CD8-positive, alpha-beta memory T cell (primary cell): ENCODE results near the gene CUX1. TPM values are rescaled to one million over a fixed set of nuclear protein-coding genes. Genes with fewer than 3 reads are reported as not detected.
A peak's percentile ranks its signal among the peaks of the same experiment; 100 is the strongest.
"Not testable (repeated sequence)": the region's sequence is repeated elsewhere in the genome, so short reads cannot be mapped to it uniquely, and the experiment has no call there.

Experiments used
- CTCF ChIA-PET: fragments of 350-600 bp; sonication (Branson Sonifier 250); formaldehyde crosslinking; loops from one replicate; lab custom pipeline; 2021; ENCODE audit warnings: antibody characterized with exemption; lab: Charles Lee
- POLR2A ChIA-PET: fragments of 350-600 bp; sonication (Branson Sonifier 250); formaldehyde crosslinking; loops from one replicate; lab custom pipeline; 2021; ENCODE audit warnings: antibody characterized with exemption; lab: Charles Lee
- DNase-seq, 5 donors: peaks; one replicate each; pipeline versions ENCODE4 v3.0.0 to v3.0.0-alpha.2; 2020 to 2022; ENCODE audit warnings: mixed read lengths in 1 of 5
- H3K27ac ChIP-seq: one replicate; pipeline ENCODE4 v1.7.0; 2013; ENCODE audit warnings: low read depth, mild to moderate bottlenecking, low read length, moderate library complexity
- H3K27me3 ChIP-seq: 2 replicates; pipeline ENCODE4 v1.7.0; 2013; ENCODE audit warnings: low read length, mild to moderate bottlenecking; ENCODE audit not compliant: insufficient read depth, poor library complexity, severe bottlenecking
- H3K36me3 ChIP-seq: 2 replicates; pipeline ENCODE4 v1.7.0; 2013; ENCODE audit warnings: mild to moderate bottlenecking, low read length, moderate library complexity; ENCODE audit not compliant: insufficient read depth
- H3K4me1 ChIP-seq: 2 replicates; pipeline ENCODE4 v1.7.0; 2013; ENCODE audit warnings: mild to moderate bottlenecking, low read length, moderate library complexity; ENCODE audit not compliant: insufficient read depth
- H3K4me3 ChIP-seq: 2 replicates; pipeline ENCODE4 v1.7.0; 2013; ENCODE audit warnings: mild to moderate bottlenecking, low read length
- H3K9me3 ChIP-seq: 2 replicates; pipeline ENCODE4 v1.7.0; 2013; ENCODE audit warnings: mild to moderate bottlenecking, low read length
- H3K27ac Mint-ChIP-seq, 8 donors: one replicate each; pipeline ENCODE4 v1.8.0; 2020 to 2021; ENCODE audit warnings: mixed read lengths in 8 of 8, mild to moderate bottlenecking in 6 of 8, inconsistent platforms in 3 of 8, moderate library complexity in 3 of 8
- H3K27me3 Mint-ChIP-seq, 2 donors: one replicate each; pipeline ENCODE4 v1.8.0; 2020 to 2021; ENCODE audit warnings: mixed read lengths in 2 of 2, mild to moderate bottlenecking in 1 of 2, moderate library complexity in 1 of 2
- H3K36me3 Mint-ChIP-seq, 3 donors: one replicate each; pipeline ENCODE4 v1.8.0; 2020 to 2021; ENCODE audit warnings: mixed read lengths in 3 of 3, inconsistent platforms in 1 of 3, mild to moderate bottlenecking in 1 of 3
- H3K4me1 Mint-ChIP-seq, 3 donors: one replicate each; pipeline ENCODE4 v1.8.0; 2020 to 2021; ENCODE audit warnings: mixed read lengths in 3 of 3, inconsistent platforms in 1 of 3, mild to moderate bottlenecking in 1 of 3
- H3K4me3 Mint-ChIP-seq, 7 donors: one replicate each; pipeline ENCODE4 v1.8.0; 2020 to 2021; ENCODE audit warnings: mixed read lengths in 7 of 7, mild to moderate bottlenecking in 6 of 7, moderate library complexity in 4 of 7, inconsistent platforms in 2 of 7
- H3K9me3 Mint-ChIP-seq, 5 donors: one replicate each; pipeline ENCODE4 v1.8.0; 2020 to 2022; ENCODE audit warnings: mixed read lengths in 5 of 5, mild to moderate bottlenecking in 3 of 5, moderate library complexity in 2 of 5, inconsistent platforms in 1 of 5
- polyA plus RNA-seq: library from polyadenylated mRNA; unstranded; fragments of 300-500 nt; fragmentation: Illumina TruSeq; gene quantifications from one replicate; pipeline ENCODE4 v1.2.3, GENCODE V29; 2021
- total RNA-seq, 2 experiments: library from RNA; stranded (reverse); gene quantifications; one replicate each; pipeline ENCODE4 v1.2.3, GENCODE V29; 2021

Gene CUX1
- total and polyA plus RNA-seq, 3 experiments from 2014 or later: 23.2 to 26.4 (median 23.6) TPM

DNA sequence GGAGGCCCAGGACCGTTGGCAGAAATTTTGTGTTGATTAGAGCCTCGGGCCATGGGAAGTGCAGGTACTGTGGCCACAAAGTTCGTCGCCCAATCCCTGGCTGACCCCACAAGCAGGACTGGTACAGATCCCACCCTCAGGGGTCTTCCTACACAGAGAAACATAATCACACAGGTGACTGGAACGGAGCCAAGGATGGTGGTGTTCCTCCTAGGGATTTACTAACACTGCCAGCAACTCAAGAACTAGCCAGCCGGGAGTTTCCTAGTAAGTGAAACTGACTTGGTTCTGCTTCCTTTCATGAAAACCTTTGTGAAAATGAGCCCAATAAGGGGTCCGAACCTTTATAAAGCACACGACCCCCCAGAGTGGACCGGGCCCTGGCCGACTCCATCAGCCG, 5.7 kb downstream of the CUX1 start:
- POLR2A ChIA-PET: no interaction called here
- Mint-ChIP-seq H3K36me3 (peaks cover 0 to 2% (median 1%) of the 10 kb centered on the region in 3 donors), H3K27ac (no peak overlapping the region), H3K4me1 (peaks cover 21 to 48% (median 38%) of the 10 kb centered on the region in 3 donors), H3K9me3 (no peaks in the 10 kb centered on the region), H3K27me3 (no peaks in the 10 kb centered on the region), H3K4me3 (no peak overlapping the region)
- Histone ChIP-seq H3K4me3 (no peak overlapping the region), H3K4me1 (peaks cover 6% of the 10 kb centered on the region), H3K27me3 (no peaks in the 10 kb centered on the region), H3K27ac (no peak overlapping the region), H3K36me3 (no peaks in the 10 kb centered on the region), H3K9me3 (no peaks in the 10 kb centered on the region)
- DNase-seq: no peak
- CTCF ChIA-PET: interaction anchor here (0.7 kb wide), 1 partner anchor 134 kb away, joined by 3 read pairs; no protein-coding TSS in a partner anchor

- Histone ChIP-seq H3K36me3 (no peaks in the 10 kb centered on the region), H3K4me3 (no peak overlapping the region), H3K27ac (no peak overlapping the region), H3K27me3 (no peaks in the 10 kb centered on the region), H3K4me1 (peaks cover 5% of the 10 kb centered on the region), H3K9me3 (no peaks in the 10 kb centered on the region)
- ChIA-PET CTCF (no interaction called here), POLR2A (no interaction called here)
- H3K4me3 Mint-ChIP-seq: no peak overlapping the region
- no peaks in the 10 kb centered on the region for H3K9me3 Mint-ChIP-seq
- no peak for DNase-seq
- peak overlapping the region in 2 of 8 donors; percentile 3 to 70 for H3K27ac Mint-ChIP-seq
- peaks cover 0 to 5% (median 1%) of the 10 kb centered on the region in 3 donors for H3K36me3 Mint-ChIP-seq
- H3K27me3 Mint-ChIP-seq: no peaks in the 10 kb centered on the region
- peaks cover 18 to 48% (median 38%) of the 10 kb centered on the region in 3 donors for H3K4me1 Mint-ChIP-seq
These were observed 6.2 kb downstream of the CUX1 start for GRCh38 chr7:101823596-101823995.

- Mint-ChIP-seq H3K36me3 (peaks cover 0 to 9% (median 3%) of the 10 kb centered on the region in 3 donors), H3K4me1 (peaks cover 17 to 52% (median 40%) of the 10 kb centered on the region in 3 donors), H3K9me3 (no peaks in the 10 kb centered on the region), H3K27ac (no peak overlapping the region), H3K4me3 (no peak overlapping the region), H3K27me3 (no peaks in the 10 kb centered on the region)
- no peaks in the 10 kb centered on the region for H3K4me1 ChIP-seq
- CTCF ChIA-PET: no interaction called here
- no peaks in the 10 kb centered on the region for H3K27me3 ChIP-seq
- H3K4me3 ChIP-seq: no peak overlapping the region
- H3K9me3 ChIP-seq: no peaks in the 10 kb centered on the region
- no peaks in the 10 kb centered on the region for H3K36me3 ChIP-seq
- POLR2A ChIA-PET: no interaction called here
- H3K27ac ChIP-seq: no peak overlapping the region
- DNase-seq: no peak
These were observed 7.0 kb downstream of the CUX1 start for GRCh38 chr7:101824440-101824839.

DNA sequence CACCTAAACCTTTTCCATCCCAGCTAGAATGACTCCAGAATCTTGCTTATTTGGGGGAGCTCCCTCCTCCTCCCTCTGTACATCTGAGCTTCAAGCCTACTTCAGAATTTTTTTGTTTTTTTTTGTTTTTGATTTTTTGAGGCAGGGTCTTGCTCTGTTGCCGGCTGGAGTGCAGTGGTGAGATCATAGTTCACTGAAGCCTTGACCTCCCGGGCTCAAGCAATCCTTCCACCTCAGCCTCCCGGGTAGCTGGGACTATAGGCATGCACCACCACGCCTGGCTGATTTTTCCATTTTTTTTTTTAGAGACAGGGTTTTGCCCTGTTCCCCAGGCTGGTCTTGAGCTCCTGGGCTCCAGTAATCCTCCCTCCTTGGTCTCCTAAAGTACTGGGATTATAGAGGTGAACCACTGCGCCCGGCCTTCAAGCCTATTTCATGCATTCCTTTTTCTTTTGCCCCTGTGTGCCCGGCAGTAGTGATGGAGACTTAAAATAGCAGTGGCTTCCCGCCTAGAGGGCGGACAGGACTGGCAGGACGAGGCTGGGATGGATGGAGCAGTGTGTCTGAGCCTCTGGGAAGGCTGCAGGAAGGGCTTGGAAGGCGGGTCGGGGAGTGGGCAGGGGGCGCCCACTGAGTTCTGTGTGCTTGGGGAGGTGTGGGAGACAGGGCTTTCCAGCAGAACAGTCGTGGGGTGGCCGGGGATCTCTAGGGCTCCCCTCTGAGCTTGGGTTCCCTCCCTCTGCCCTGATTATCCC, 8.8 kb downstream of the CUX1 start:
- Mint-ChIP-seq H3K9me3 (no peaks in the 10 kb centered on the region), H3K4me3 (peak overlapping the region in 1 of 7 donors; percentile 20), H3K27me3 (no peaks in the 10 kb centered on the region), H3K27ac (peak overlapping the region in 1 of 8 donors; percentile 51), H3K4me1 (peaks cover 12 to 42% (median 32%) of the 10 kb centered on the region in 3 donors), H3K36me3 (peaks cover 0 to 11% (median 3%) of the 10 kb centered on the region in 3 donors)
- H3K27me3 ChIP-seq: no peaks in the 10 kb centered on the region
- POLR2A ChIA-PET: no interaction called here
- no peak for DNase-seq
- no peak overlapping the region for H3K27ac ChIP-seq
- no peak overlapping the region for H3K4me3 ChIP-seq
- CTCF ChIA-PET: interaction anchor here (1.1 to 1.5 kb wide), 3 partner anchors 8 to 12 kb away, joined by 3 read pairs; no protein-coding TSS in a partner anchor
- H3K4me1 ChIP-seq: no peaks in the 10 kb centered on the region
- H3K36me3 ChIP-seq: no peaks in the 10 kb centered on the region
- H3K9me3 ChIP-seq: no peaks in the 10 kb centered on the region

- Mint-ChIP-seq H3K4me3 (no peak overlapping the region), H3K27ac (no peak overlapping the region), H3K36me3 (peaks cover 0 to 11% (median 3%) of the 10 kb centered on the region in 3 donors), H3K27me3 (no peaks in the 10 kb centered on the region), H3K4me1 (peaks cover 14 to 39% (median 34%) of the 10 kb centered on the region in 3 donors), H3K9me3 (no peaks in the 10 kb centered on the region)
- ChIA-PET POLR2A (no interaction called here), CTCF (interaction anchor here (0.8 kb wide), 1 partner anchor 10 kb away, joined by 3 read pairs; the partner anchor contains the start of gene CUX1)
- no peaks in the 10 kb centered on the region for H3K4me1 ChIP-seq
- no peak for DNase-seq
- no peak overlapping the region for H3K4me3 ChIP-seq
- no peaks in the 10 kb centered on the region for H3K27me3 ChIP-seq
- H3K36me3 ChIP-seq: no peaks in the 10 kb centered on the region
- no peaks in the 10 kb centered on the region for H3K9me3 ChIP-seq
- H3K27ac ChIP-seq: no peak overlapping the region
These were observed 11.0 kb downstream of the CUX1 start for GRCh38 chr7:101828301-101829020.

DNA sequence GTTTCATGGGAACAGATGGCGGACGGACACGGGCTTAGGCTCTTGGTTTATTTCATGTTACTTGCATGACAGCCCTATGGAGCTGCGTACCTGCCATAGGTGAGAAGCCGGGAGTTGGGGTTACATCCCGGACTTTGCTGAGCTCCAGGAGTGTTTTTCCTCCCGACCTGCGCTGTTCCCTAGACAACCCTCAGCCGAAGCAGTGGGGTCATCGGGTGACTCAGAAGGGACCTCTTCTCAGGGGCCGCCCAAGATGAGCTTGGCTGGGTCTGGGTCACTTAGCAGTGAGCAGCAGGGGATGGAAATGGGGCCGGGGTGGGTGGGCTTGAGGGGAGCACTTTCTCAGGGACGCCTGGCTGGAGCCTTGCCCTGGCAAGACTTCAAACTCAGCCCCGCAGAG, 11.9 kb downstream of the CUX1 start:
- Histone ChIP-seq H3K9me3 (no peaks in the 10 kb centered on the region), H3K36me3 (no peaks in the 10 kb centered on the region), H3K27ac (no peak overlapping the region), H3K4me1 (no peaks in the 10 kb centered on the region), H3K27me3 (no peaks in the 10 kb centered on the region), H3K4me3 (no peak overlapping the region)
- Mint-ChIP-seq H3K4me1 (peaks cover 13 to 37% (median 30%) of the 10 kb centered on the region in 3 donors), H3K27me3 (no peaks in the 10 kb centered on the region), H3K4me3 (no peak overlapping the region), H3K9me3 (no peaks in the 10 kb centered on the region), H3K36me3 (peaks cover 0 to 11% (median 3%) of the 10 kb centered on the region in 3 donors), H3K27ac (peak overlapping the region in 1 of 8 donors; percentile 38)
- ChIA-PET CTCF (interaction anchor here (0.8 kb wide), 1 partner anchor 11 kb away, joined by 3 read pairs; the partner anchor contains the start of gene CUX1), POLR2A (no interaction called here)
- DNase-seq: no peak

- Mint-ChIP-seq H3K4me1 (peaks cover 11 to 36% (median 28%) of the 10 kb centered on the region in 3 donors), H3K36me3 (peaks cover 0 to 11% (median 3%) of the 10 kb centered on the region in 3 donors), H3K9me3 (no peaks in the 10 kb centered on the region), H3K4me3 (no peak overlapping the region), H3K27me3 (no peaks in the 10 kb centered on the region), H3K27ac (no peak overlapping the region)
- CTCF ChIA-PET: no interaction called here
- H3K36me3 ChIP-seq: no peaks in the 10 kb centered on the region
- H3K4me3 ChIP-seq: no peak overlapping the region
- H3K4me1 ChIP-seq: no peaks in the 10 kb centered on the region
- no peaks in the 10 kb centered on the region for H3K9me3 ChIP-seq
- H3K27me3 ChIP-seq: no peaks in the 10 kb centered on the region
- no peak overlapping the region for H3K27ac ChIP-seq
- no peak for DNase-seq
- POLR2A ChIA-PET: no interaction called here
These were observed 12.4 kb downstream of the CUX1 start for GRCh38 chr7:101829821-101830220.

DNA sequence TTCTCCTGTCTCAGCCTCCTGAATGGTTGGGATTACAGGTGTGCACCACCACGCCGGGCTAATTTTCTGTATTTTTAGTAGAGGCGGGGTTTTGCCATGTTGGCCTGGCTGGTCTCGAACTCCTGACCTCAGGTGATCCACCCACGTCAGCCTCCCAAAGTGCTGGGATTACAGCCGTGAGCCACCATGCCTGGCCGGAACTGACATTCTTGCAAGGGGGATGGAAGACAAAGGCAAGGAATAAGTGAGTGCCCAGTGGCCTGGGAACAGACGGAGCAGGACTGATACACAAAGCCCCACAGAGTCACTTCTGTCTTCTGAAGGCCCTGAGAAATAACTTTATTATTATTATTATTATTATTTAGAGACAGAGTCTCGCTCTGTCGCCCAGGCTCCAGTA, 14.0 kb downstream of the CUX1 start:
- DNase-seq, H3K4me3 Mint-ChIP-seq, H3K4me1 ChIP-seq, POLR2A ChIA-PET, H3K36me3 ChIP-seq, H3K4me3 ChIP-seq, H3K27ac ChIP-seq, H3K9me3 Mint-ChIP-seq, H3K27ac Mint-ChIP-seq, H3K9me3 ChIP-seq, H3K27me3 ChIP-seq, H3K27me3 Mint-ChIP-seq: not testable (repeated sequence)
- Mint-ChIP-seq H3K4me1 (peaks cover 10 to 26% (median 26%) of the 10 kb centered on the region in 3 donors), H3K36me3 (peaks cover 0 to 11% (median 3%) of the 10 kb centered on the region in 3 donors)
- CTCF ChIA-PET: interaction anchor here (0.9 kb wide), 1 partner anchor 88 kb away, joined by 3 read pairs; no protein-coding TSS in a partner anchor
